Measurements from ENCODE around the gene TCF25.
A peak's percentile ranks its signal among the peaks of the same experiment; 100 is the strongest.

Gene TCF25

DNA sequence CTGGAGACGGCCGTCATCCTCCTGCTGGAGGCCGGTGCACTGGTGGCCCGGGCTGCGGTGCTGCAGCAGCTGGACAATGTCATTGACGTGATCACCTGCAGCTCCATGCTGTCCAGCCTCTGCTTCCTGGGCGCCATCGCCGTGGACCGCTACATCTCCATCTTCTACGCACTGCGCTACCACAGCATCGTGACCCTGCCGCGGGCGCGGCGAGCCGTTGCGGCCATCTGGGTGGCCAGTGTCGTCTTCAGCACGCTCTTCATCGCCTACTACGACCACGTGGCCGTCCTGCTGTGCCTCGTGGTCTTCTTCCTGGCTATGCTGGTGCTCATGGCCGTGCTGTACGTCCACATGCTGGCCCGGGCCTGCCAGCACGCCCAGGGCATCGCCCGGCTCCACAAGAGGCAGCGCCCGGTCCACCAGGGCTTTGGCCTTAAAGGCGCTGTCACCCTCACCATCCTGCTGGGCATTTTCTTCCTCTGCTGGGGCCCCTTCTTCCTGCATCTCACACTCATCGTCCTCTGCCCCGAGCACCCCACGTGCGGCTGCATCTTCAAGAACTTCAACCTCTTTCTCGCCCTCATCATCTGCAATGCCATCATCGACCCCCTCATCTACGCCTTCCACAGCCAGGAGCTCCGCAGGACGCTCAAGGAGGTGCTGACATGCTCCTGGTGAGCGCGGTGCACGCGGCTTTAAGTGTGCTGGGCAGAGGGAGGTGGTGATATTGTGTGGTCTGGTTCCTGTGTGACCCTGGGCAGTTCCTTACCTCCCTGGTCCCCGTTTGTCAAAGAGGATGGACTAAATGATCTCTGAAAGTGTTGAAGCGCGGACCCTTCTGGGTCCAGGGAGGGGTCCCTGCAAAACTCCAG lies 46.4 kb downstream of the TCF25 start:
- TF ChIP-seq, protein P1, sequence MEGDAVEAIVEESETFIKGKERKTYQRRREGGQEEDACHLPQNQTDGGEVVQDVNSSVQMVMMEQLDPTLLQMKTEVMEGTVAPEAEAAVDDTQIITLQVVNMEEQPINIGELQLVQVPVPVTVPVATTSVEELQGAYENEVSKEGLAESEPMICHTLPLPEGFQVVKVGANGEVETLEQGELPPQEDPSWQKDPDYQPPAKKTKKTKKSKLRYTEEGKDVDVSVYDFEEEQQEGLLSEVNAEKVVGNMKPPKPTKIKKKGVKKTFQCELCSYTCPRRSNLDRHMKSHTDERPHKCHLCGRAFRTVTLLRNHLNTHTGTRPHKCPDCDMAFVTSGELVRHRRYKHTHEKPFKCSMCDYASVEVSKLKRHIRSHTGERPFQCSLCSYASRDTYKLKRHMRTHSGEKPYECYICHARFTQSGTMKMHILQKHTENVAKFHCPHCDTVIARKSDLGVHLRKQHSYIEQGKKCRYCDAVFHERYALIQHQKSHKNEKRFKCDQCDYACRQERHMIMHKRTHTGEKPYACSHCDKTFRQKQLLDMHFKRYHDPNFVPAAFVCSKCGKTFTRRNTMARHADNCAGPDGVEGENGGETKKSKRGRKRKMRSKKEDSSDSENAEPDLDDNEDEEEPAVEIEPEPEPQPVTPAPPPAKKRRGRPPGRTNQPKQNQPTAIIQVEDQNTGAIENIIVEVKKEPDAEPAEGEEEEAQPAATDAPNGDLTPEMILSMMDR (IDR thresholded peaks at IDR 0.05; ENCODE audit: insufficient read depth, low read depth, low read length, missing control alignments), result no peak
- no peak overlapping the region for H3K4me3 ChIP-seq (ENCODE audit: low read depth, low read length)
- no peak for DNase-seq (ENCODE audit: low read depth)

DNA sequence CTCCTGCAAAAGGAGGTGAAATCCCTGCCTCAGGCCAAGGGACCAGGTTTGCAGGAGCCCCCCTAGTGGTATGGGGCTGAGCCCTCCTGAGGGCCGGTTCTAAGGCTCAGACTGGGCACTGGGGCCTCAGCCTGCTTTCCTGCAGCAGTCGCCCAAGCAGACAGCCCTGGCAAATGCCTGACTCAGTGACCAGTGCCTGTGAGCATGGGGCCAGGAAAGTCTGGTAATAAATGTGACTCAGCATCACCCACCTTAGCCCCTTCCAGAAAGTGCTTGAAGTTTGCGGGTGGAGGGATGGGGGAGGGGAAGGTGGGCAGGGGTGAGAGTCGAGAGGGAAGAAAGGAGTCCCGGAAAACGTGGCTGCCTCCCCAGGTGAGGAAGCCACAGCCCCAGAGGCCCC lies 47.3 kb downstream of the TCF25 start:
- DNase-seq (ENCODE audit: low read depth), result no peak
- TF ChIP-seq, protein P1 (IDR thresholded peaks at IDR 0.05; ENCODE audit: insufficient read depth, low read depth, low read length, missing control alignments), result no peak
- no peak overlapping the region for H3K4me3 ChIP-seq (ENCODE audit: low read depth, low read length)

DNA sequence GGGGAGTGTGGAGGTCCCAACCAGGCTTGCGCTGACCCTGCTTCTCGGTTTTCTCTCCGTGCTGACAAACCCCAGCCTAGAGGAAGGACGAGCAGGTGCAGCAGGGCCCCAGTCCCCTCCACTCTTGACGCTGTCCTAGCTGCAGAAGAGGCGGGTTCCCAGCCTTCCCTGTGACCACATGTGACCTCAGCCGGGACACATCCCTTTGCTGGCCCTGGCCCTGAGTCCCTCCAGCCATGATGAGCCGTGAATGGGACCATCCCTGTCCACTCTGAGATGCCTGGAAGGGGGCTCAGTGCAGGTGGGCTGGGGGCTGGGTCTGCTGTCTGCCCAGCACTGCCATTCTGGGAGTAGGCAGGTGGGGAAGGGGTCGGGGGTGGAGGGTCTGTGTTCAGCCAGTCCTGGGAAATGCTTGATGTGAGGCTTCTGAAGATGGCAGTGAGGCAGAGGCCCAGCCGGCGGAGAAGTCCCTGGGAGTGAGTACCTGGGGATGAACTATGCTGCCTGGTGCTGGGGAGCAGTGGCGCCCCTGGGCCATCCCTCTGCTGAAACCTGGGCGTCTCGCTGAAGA lies 47.8 kb downstream of the TCF25 start:
- H3K4me3 ChIP-seq (ENCODE audit: low read depth, low read length), result no peak overlapping the region
- no peak for DNase-seq (ENCODE audit: low read depth)
- TF ChIP-seq, protein P1 (IDR thresholded peaks at IDR 0.05; ENCODE audit: insufficient read depth, low read depth, low read length, missing control alignments), result no peak

DNA sequence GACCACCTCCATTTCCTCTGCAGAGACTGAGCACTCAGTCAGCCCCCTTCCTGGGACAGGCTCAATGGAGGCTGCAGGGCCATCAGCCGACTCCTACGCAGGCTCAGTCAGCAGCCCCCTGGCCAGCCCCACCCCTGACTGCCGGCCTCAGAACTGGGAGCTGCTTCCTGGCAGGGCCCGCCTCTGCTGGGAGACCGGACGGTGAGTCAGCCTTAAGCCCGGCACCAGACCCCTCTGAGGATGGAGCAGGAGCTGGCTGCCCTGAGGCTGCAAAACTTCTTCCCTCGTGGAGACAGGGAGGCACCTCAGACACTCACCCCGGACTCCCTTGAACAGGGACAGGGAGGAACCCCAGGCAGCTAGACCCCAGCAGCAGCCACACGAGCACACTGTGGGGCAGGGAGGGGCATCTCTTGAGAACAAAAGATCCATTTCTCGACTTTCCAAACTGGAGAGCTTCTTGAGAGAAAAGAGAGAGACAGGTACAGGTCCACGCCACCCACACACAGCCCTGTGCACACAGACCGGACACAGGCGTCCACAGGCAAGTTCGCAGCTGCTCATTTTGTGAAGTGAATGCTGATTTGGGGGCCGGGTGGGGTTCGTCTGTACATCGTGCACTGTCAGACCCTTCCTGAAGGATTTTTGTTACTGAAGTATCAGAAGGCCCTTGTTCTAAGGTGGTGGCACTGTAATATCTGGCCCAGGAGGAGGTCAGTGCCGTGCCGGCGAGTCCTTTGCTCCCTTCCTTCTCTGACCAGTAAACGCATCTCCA lies 48.5 kb downstream of the TCF25 start:
- no peak overlapping the region for H3K4me3 ChIP-seq (ENCODE audit: low read depth, low read length)
- no peak for DNase-seq (ENCODE audit: low read depth)
- TF ChIP-seq, protein P1 (IDR thresholded peaks at IDR 0.05; ENCODE audit: insufficient read depth, low read depth, low read length, missing control alignments), result no peak

DNA sequence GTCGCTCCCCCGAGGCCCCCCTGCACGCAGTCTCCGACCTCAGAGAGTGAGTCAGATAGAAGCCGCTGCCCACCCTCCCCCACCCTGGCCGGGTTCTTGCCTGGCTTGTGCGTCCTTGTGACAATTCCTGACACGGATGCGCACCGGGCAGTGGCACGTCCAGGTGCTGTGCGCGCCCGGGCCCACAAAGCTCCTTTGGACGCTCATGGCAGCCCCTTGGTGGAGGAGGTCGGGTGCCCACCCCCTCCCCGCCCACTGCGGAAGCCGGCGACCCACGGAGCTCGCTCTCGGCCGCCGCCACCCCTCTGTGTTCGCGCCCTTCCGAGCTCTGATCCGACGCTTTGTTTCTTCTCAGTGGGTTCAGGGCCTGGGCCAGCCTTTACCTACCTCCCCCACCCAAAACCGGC lies 49.1 kb downstream of the TCF25 start:
- H3K4me3 ChIP-seq (ENCODE audit: low read depth, low read length), result peak overlapping the region; percentile 44
- no peak for DNase-seq (ENCODE audit: low read depth)
- TF ChIP-seq, protein P1 (IDR thresholded peaks at IDR 0.05; ENCODE audit: insufficient read depth, low read depth, low read length, missing control alignments), result no peak

DNA sequence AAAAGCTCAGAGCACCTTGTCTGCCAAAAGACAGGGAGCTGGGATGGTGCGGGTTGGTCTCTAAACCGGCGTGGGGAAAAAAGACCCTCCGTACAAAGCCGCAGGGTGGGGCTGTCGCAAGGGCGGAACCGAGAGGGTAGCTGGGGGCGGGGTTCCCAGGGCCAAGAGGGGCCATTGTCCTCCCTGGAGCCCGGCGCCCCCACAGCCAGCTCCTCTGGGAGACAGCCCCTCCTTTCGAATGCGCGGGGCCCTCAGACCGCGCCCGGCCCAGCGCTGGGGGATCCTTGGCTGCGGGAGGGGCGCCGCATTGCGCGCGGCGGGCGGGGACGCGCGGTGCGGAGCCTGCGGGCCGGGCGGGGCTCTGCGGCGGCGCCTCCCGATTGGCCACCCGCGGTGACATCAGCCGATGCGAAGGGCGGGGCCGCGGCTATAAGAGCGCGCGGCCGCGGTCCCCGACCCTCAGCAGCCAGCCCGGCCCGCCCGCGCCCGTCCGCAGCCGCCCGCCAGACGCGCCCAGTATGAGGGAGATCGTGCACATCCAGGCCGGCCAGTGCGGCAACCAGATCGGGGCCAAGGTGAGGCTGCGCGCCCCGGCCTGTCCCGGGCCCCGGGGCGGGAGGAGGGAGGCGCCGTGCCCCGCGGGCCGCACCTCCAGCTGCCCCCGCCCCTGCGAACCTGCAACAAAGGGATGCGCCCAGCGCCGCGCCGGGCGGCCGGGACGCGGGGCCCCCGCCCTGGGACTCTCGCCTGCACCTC lies 49.7 kb downstream of the TCF25 start, which contains the start of gene TUBB3:
TSS of gene TUBB3 (plus strand) at position 459 of the 756 bp plus-strand sequence. CDS start at position 519, 60 bp downstream.
- DNase-seq (ENCODE audit: low read depth), result peak; percentile 63
- H3K4me3 ChIP-seq (ENCODE audit: low read depth, low read length), result peak within 1 kb of the TSS; percentile 44
- TF ChIP-seq, protein P1 (IDR thresholded peaks at IDR 0.05; ENCODE audit: insufficient read depth, low read depth, low read length, missing control alignments), result no peak
